Effector CD4-positive, alpha-beta T cell (primary cell): ENCODE data around the gene SORL1-AS1.

Experiments used
- DNase-seq: peaks from one replicate; pipeline ENCODE4 v3.0.0-alpha.2; 2020

The SORL1-AS1 gene

DNA sequence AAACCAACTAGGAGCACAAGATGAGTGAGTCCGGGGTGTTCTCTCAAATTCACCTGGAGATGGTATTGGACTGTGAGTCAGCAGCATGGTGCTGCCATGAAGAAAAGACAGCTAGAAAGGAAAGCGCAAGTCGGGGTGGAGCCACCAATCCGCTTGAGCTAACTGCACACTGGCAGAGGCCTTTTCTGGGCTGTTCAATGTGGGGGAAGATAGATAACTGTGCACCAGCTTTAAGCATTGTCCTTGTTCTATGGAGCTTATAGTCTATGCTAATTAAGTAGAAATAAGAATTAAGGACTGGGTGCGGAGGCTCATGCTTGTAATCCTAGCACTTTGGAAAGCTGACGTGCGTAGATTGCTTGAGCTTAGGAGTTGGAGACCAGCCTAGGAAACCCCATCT, 21.9 kb upstream of the SORL1-AS1 start:
- DNase-seq: no peak

DNA sequence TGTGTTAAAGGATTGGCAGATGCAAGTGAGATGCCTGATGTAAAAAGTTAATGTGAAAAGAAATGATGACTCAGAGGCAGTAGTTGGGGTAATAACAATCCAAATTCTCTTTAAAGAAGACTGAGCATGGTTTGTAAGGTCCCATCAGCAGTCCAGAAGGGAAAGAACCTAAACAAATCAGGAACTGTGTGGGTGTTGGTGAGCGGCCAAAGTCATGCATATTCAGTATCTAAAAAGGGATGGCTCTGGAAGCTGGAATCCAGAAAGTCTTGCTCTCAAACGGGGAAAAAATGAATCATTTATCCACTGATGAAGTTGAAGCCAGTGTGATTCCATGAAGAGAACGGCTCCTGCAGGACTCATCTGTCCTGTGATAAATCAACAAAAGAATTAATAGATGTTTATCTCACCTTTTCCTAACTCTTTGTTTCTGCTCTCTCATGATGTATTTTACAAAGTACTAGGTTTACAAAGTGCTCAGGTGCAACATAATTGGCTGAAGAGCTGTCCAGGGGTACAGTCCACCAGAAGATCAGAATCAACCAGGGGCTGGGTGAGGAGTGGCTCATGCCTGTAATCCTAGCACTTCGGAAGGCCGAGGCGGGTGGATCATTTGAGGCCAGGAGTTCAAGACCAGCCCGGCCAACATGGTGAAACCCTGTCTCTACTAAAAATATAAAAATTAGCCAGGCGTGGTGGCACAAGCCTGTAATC, 20.5 kb upstream of the SORL1-AS1 start:
- DNase-seq: no peak

DNA sequence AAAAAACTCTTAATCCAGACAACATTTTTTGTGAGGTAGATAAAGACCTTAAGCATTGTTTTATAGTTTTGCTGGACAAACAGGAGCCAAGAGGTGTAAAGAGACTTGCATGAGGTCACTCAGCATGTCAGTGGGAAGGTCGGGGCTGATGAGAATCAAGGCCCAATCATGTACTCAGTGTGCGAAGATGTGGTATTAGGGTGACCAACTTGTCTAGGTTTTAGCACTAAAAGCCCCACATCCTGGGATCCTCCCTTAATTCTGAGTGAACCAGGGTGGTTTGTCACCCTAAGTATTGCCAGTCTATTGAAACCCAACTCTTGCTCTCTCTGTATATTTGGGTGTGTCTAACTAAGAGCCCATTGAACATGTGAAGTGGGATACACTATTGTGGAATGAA, 19.5 kb upstream of the SORL1-AS1 start:
- DNase-seq: no peak

DNA sequence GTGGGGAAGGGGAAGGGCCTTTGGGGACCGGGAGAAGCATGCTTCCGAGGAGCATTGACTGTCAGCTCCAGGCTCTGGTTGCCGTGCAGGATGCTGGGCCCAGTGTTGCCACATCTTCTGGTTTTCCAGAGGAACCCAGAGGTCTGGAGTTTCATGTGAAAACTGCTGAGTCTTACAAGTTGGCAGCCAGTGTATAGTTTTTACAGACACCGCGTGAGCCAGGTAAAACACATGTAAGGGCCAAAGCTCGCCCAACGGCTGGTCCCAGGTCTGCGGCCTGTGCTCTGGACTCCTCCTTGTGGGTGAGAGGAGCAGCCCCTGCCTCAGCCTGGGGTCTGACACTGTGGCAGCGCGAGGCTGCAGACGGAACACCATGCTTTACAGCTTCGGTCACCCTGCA, 18.4 kb upstream of the SORL1-AS1 start:
- no peak for DNase-seq

DNA sequence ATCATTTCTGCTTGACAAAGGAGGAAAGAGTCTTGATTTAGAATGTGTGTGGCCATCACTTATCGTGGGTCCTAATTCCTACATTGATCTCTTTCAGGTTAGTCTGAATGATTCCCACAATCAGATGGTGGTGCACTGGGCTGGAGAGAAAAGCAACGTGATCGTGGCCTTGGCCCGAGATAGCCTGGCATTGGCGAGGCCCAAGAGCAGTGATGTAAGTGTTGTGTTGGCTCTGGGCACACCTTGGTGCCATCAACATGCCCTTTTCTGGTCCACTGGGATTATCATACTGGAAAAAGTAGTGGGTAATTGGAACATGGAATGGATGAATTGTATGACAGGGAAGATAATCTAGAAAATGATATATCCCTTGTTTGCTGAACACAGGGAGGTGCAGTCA, 17.1 kb upstream of the SORL1-AS1 start:
- DNase-seq: no peak

DNA sequence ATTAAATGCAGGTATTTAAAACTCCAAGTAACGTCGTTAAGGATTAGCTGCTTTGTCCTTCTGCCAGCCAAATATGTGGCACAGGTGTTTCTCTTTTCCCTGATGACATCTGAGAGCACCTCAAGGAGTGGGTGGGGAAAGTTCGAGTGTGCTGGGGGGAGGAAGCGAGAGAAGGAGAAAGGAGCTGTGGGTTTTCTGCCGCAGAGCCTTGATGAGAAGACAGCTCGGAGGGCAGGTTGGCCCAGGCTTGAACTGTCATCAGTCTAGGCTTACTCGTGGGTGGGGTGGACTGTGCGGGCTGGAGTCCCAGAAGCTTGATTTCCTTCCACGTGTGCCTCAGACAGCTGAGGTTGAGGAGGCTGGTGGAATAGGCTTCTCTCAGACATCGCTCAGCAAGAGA, 15.2 kb upstream of the SORL1-AS1 start:
- peak; percentile 72 for DNase-seq

DNA sequence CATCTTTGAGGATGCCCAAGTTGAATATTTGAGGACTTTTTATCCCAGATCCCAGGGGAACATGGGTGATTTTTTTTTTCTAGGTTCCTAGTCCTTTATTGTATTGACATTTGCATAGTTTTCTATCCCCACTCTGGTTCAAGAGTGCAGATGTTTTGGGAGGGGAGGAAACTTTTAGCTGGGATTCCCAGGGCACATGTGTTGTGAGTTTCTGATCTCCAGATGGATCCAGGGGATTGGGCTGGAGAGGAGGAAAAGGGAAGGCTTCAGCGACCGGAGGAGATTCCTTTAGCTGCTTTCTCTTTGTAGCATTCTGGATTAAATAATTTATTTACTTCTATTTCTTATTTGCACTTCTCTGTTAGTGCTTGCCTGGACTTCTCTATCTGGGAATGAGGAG, 14.7 kb upstream of the SORL1-AS1 start:
- DNase-seq: no peak

DNA sequence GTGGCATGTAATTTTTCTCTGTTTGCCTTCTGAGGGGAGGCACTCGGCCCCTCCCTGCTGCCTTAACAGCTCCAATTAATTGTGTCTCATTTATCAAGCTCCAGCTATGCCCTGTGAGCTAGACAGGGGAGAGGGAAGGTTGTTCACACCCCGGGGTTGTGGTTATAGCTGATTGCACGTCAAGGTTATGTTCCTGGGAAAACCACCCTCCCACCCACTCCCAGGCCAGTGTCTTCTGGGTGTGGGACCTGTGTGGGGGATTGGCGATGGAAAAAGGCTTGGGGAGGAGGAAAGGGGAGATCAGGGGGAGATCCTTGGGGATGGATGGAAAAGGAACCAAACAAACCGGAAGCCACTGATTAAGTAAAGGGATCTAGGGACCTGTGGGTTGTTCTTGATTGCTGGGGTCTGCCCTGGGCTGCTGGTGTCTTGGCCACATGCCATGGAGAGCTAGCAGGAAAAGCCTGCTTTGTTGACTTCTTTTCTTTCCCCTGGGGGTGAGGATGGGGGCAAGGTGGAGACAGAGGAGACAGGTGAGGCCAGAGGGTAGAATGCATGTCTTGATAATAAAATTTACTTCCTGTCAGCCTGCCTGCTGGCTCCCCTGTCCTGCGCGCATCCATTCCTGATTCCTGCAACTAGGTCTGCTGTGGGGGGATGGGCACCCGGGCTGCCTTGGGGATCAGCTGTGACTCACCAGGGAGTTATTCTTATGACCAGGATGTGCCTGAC, 13.5 kb upstream of the SORL1-AS1 start:
- DNase-seq: no peak

DNA sequence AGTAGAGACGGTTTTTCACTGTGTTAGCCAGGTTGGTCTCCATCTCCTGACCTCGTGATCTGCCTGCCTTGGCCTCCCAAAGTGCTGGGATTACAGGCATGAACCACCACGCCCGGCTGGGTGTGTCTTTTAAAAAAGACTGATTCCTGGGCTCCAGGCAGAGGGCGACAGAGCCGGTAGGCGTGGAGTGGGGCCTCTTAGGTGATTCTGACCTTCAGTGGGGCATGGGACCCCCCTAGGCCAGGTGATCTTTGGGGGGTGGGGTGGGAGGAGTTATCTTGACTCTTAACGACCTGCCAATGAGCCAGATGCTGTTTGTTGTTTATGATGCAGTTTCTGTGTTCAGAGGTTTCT, 12.9 kb upstream of the SORL1-AS1 start:
- no peak for DNase-seq

DNA sequence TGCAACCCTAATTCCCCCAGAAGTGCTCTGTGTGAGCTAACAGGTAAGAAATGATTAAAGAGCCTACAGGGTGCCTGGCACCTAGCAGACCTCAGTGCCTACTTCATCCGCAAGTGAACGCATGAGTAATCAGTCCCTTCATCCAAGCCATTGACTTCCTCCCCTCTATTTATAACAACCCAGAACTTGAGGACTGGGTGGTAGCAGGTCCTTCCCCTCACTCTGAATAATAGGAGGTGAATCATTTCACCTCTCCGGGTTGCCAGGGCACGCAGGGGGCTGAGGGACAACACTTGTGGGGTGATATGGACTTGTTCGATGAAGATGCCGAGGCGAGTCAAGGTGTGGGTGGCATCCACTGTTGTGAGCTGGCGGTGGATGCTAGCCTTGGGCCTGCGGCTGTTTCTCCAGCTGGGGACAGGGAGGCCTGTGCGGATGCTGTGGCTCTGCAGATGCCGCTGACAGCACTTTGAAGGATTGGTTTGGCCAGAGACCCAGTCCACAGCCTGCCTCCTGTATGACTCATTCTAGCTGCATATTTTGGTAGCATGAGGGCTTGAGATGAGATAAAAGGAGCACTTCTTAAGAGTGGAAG, 11.7 kb upstream of the SORL1-AS1 start:
- DNase-seq: peak; percentile 74

DNA sequence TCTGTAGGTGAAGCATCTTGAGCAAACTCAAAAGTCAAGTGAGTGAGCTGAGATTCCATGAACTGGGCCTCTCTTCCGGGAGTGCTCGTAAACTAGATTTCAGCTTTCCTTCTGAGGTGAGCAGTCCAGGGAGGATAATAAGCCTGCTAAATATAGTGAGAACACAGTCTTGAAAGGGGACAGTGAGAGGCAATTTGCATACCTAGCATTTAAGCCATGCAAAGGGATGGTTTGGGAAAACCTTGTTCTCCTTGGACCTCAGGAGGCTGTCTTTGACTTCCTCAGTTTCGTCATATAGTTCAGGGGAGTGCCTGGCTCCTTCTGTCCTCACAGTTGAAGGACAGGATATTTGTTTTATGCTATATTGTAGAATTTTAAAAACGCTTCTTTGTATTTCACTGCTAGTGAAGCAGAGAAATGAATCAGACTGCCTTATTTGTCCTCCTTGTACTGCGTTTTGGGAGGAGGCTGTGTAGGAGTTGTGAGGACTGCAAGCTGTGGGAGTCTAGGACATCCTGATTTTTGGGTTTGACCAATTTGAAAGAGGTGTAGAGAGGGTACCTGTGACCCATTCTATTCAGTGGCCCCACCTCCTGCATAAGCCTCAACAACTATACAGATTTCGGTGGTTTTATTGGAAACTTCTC, 11.0 kb upstream of the SORL1-AS1 start:
- DNase-seq: no peak

DNA sequence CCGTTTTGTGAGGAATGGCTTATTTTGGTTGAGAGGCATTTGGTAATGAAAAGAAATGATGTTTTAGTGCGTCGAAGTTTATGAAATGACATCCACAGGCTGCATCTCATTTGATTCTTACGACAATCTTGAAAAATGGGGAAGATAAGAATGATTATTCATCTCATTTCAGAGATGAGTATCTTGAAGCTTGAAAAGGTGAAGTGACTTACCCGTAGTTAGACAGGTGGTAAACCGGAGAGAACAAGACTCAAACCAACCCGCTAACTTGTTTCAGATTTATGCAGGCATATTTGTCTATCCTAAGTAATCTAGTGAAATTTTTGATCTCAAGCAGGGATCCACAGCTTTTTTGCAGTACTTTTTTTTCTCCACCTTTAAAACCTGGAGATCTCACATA, 9.1 kb upstream of the SORL1-AS1 start:
- DNase-seq: no peak

DNA sequence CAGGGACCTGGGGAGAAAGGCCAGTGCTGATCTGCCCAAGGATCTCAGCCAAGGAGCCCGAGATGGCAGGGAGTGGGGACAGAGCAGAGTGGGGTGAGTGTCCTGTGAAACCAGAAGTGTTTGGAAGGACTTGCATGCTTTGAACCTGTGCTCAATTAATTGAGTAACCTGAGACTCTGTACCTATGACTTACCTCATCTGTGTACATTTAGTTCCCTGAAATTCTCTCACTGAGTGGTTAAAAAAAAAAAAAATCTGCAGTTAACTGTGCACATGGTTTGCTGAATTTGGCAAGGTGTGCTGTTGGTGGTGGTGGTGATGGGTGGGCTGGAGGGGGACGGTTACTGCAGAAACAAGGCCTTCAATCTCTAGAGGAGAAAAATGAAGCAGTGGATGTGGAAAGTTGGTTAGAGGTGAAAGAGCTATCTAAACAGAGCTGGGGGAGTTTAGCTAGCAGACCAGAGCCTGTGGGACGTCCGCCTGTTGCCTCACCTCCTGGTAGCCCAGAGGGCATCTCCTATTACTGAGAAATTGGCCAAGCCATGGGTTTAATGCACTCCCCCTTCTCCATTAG, 8.3 kb upstream of the SORL1-AS1 start:
- no peak for DNase-seq

DNA sequence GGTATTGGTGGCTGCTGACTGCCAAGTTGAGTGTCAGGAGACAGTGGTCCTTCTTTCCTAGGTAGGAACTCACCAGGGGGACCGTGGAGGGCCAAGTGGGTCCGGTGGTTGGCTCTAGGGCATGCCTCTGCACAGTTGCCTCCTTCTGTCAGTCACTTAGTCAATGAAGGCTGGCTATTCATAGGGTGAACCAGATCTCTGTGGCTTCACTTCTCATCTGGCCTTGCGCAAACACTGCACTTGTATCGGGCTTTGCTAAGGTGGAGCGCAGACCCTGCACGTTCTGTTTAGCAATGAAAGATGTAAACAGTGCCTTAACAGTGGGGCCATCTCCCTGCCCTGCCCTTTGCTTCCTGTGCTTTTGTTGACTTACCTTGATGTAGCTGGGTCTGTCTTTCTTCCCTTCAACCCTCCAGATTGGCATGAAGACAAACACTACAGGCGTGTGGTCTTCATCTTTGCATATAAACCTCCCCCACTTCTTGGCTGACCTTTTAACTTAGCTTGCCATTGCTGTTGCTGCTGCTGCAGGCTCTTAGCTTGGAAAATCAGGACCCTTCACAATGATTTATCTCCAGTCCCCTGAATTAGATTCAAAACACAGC, 6.7 kb upstream of the SORL1-AS1 start:
- DNase-seq: no peak

DNA sequence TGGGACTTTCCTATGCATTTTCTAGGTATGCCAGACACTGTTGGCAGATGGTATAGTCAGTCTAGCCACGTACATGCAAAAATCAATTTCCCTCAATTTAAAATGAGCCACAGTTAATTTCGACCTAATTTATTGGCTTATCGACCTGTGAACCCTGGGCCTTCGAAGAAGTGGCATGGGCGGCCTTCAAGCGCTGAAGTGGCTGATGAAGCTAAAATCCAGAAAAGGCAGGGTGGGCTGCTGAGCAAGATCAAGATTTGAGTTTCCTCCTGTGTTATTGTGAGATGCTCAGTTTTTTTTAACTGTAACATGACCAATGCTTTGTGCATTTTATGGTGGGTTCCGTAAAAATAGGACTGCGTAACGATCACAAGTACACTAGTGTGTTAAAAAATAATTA, 5.8 kb upstream of the SORL1-AS1 start:
- no peak for DNase-seq

DNA sequence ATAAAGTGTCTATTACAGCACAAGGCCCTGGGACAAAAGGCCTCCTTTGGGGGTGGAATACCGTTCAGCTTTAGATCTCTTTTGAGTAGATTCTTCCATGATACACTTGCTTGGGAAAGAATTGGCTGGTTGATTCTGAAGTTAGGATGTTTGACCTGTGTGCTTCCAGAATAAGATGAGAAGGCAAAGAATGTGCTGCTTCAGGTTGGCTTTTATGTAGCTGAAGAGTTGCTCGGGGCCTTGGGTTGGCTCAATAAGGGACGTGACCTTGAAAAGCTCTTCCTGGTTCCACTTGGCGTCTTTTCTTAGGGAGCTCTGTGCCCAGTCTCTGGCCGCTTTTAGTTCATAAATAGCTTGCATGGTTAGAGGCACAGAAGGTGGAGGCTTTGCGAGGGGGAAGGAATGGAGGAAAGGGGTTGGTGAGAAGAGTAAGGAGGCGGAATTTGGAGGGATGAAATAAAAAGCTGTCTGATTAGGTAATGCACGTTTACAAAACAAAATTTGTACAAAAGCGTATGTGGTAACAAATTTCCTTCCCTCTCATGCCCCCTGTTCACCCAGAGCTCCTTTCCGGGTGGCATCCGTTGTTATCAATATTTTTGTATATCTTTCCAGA, 4.2 kb upstream of the SORL1-AS1 start:
- no peak for DNase-seq

DNA sequence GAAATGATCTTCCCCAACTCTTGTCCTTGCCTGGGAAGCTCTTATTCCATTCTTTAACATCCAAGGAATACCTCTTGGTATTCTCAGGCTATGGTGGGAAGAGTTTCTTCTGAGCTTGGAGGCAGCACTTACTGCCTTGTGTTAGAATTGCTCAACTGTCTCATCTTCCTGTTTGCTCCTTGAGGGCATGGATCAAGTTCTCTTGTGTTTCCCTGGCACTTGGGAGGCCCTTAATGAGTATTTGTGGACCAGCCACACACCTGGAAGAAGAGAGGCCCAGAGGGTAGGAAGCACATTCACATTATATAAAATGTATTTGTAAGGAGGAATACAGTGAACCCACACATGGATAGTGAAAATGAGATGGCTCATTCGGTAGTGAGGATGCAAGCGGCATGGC, 3.4 kb upstream of the SORL1-AS1 start:
- DNase-seq: no peak

DNA sequence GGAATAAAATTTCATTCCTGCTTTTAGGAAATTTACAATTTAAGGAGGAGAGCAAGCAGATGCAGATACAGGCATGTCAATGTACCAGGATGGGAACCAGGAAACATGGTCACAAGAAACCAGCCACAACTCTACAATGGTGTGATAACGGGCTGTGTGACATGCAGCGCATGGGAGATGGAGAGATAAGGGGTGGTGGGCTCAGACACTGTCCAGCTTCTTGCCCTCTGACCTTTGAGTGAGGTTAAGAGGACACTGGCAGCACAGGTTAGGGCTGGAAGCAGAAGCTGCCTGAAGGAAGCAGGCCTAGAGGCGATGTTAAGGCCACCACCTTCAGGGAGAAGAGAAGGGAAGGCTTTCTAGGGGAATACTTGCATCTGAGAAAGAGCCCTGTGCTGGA, 2.3 kb upstream of the SORL1-AS1 start:
- no peak for DNase-seq

DNA sequence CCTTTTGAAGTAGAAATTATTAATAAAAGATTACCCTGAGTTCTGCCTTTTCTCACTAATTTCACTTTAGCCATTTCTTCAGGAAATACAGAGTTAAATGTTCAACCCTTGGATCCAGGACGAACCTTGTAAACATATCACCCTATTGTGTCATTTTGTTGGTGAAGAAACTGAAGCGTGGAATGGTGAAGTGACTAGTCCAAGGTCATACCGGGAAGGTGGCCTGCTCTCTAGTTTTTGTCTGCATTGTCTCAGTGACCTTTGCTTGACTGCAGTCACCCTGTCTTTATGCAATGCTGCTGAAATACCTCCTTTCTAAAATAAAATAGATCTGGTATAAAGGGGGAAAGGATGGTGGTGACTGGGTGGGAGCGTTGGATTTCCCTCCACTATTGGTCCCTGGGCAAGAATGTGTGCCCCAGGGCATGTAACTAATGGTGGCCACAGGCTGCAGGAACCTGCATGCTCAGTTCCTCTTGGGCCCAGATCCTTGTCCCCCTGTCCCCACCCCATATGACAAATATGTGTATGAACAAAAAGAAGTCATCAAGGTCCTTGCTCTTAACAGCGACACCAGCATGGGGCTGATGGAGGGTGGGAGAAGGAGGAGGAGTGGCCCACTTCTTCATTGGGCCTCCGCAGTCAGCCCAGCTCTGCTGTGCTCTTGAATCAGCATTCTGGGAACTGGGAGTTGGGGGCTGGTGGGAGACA, 977 bp upstream of the SORL1-AS1 start:
- no peak for DNase-seq

DNA sequence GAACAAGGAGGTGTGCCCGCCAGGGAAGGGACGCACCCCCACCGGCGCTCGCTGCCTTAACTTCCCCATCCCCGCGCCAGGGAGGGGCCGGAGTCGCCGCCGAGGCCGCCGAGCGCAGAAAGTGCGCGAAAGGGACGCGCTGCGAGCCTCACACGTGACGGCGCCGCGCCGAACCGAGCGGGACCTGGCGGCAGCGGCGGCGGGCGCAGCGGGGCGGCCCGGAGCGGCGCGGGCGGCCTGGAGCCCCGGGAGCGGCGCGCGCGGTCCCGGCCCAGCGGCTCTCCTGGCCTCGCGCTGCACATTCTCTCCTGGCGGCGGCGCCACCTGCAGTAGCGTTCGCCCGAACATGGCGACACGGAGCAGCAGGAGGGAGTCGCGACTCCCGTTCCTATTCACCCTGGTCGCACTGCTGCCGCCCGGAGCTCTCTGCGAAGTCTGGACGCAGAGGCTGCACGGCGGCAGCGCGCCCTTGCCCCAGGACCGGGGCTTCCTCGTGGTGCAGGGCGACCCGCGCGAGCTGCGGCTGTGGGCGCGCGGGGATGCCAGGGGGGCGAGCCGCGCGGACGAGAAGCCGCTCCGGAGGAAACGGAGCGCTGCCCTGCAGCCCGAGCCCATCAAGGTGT, 670 bp downstream of the SORL1-AS1 start, which contains the start of gene SORL1:
SORL1 (plus strand) TSS at position 329 of the 623 bp plus-strand sequence; CDS start at position 347, 18 bp downstream.
- DNase-seq: peak; percentile 60
